HG03571 (cell line): Measurements from ENCODE around the gene SYT1.

ENCODE experiments used
- ATAC-seq: cut with Tn5 transposase; IDR thresholded peaks from one replicate; pipeline ENCODE4 v1.9.1; 2021; ENCODE audit not compliant: unreplicated experiment

SYT1 gene

GRCh38 chr12:79275631-79276030, 411.1 kb downstream of the SYT1 start:
- ATAC-seq = no peak

GRCh38 chr12:79283364-79283763, 418.8 kb downstream of the SYT1 start:
- ATAC-seq = no peak

- no peak for ATAC-seq
Measured at GRCh38 chr12:79288911-79289310, 424.3 kb downstream of the SYT1 start.

GRCh38 chr12:79291711-79292110, 427.1 kb downstream of the SYT1 start:
- no peak for ATAC-seq

DNA sequence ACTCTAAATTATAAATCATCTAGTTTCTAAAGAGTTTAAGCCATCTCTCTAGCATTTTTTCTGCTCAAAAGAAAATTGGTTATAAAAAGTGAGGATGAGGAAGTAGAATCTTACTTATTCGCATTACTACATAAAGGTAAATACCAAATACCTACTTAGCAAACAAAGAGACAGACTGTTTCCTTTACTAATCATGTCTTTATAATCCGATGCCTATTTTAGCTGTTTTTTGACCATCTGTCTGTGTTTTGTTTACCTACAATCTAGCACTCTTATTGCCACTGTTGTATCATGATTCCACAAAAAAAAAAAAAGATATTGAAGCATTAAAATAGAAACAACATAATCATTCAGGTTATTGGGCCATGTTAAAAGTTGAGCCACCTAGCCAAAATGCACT, 430.0 kb downstream of the SYT1 start:
- no peak for ATAC-seq

DNA sequence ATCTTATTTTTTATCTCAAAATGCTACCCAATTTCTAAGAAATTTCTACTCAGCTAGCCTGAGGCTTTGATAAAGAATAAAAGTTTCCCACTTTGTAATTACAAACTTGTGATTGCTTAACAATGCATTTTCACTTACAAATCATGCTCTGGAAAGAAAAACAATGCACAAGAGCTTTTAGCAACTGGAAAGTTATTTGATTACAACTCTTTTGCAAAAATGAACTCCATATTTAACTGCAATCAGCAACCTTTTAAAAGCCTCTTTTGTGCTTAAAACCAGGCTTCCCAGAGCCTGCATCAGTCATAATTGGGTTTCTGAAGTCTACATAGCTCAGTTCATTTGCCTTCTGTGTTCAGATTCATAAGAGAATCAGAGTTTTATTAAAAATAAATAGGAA, 431.0 kb downstream of the SYT1 start:
- ATAC-seq = no peak

DNA sequence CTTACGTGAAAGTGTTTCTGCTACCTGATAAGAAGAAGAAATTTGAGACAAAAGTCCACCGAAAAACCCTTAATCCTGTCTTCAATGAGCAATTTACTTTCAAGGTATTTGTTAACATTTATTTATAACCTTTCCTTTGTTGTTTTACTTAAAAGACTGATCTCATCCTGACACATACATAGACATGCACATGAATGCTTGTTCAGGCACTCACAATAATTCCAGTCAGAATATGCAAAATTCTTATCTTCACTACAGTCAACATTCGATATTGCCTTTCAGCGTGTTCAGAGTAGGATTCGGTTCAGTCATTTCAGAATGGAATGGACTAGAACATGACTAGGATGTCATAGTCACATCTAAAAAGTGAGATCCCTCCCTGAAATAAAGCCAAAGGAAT, 431.6 kb downstream of the SYT1 start:
- no peak for ATAC-seq

DNA sequence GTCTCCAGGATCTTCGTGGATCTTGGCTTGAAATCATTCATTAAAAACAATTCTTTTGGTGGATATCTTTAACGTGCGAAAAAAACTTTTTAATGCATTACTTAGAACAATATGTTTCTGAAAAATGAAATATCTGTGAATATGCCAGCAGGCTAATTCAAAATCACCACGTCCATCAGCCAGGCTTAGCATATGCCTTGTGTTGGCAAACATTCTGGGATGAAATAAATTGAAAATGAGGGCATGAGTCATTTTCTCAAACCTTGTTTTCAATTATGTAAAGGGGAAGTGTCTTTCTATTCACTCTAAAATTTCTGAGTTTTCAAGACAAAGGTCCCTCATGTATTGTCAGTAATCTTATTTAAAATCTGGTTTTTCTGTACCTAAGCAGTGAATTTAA, 432.3 kb downstream of the SYT1 start:
- no peak for ATAC-seq

GRCh38 chr12:79298506-79298905, 433.9 kb downstream of the SYT1 start:
- no peak for ATAC-seq

GRCh38 chr12:79299447-79300198, 435.0 kb downstream of the SYT1 start:
- no peak for ATAC-seq

DNA sequence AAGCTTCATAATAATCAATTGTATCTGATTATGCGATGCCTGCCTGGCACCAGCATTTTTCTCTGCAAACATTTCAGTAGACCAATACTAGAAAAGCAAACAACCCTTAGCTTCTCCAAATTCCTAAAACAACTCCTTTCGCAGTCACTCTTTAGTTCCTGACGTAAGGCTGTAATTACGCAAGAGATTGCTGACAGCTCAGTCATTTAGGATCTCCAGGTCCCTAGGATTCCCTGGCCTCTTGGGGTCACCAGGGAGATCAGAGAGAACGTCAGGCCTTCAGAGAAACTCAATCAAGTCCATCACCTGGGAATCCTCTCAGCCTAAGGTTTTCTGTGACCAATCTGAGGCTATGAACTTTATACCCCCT, 435.6 kb downstream of the SYT1 start:
- ATAC-seq = no peak

DNA sequence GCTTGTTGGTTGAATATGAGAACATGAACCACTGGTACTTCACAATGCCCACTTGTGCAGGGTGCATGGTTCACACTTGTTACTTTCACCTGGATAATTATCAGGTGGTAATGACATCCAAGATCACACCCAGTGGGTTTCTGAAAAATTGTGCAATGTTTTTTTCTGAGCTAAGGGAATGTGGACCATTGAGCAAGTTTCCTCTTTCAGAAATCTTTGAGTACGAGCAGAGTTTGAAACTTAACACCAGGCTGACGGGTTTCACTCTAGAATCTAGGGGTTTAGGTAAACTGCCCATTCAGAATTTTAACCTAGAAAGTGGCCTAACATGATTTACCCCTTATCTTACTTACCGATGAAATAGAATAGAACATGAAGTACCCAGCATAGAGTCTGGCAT, 436.6 kb downstream of the SYT1 start:
- ATAC-seq = no peak

GRCh38 chr12:79302162-79302814, 437.7 kb downstream of the SYT1 start:
- ATAC-seq = no peak

- ATAC-seq = no peak
Measured at GRCh38 chr12:79307340-79307739, 442.8 kb downstream of the SYT1 start.

DNA sequence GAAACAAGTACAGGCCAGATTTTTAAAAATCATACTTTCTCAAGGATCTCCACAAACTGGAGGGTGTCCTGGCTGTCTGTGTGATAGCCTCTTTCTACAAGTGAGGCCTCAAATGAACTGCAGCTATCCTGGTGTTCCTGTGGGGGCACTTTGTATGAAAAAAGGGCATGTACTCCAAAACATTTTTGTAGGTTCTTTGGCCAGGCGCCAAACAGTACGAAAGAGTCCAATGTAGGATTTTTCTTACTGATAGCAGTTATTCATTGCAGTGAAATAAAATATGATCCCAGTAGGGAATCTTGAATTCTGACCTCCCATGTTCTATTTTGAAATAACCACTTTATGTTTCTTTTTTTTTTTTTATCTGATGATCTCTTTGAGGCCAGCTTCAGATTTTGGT, 444.5 kb downstream of the SYT1 start:
- ATAC-seq = no peak

DNA sequence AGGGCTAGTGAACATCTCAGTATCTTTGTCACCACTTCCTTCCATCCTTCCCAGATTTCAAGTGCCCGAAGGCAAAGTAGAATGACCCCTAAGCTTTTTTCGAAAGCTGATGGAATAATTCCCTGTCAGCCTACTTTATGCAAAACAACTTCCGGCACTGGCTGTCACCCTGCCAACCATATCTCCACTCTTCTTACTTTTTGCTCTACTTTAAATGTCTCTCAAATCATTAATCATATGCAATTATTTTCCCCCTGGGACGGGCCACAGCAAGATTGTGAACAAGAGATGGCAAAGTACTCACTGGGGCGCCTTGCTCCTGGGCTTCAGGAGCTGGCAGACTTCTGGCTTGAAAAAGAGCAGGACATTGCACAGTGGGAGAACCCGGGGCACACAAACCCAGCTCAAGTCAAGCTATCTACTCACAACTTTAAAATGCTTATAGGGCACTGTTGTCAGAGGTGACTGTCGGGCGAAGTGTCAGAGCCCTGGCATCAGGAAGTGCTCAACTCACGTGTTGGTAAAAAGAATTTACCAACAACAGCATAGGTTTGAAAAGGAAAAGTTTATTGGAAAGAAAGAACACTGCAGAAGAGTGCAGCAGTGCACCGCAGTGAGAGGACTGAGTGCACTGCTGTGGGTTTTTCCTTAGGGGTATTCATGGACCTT, 452.7 kb downstream of the SYT1 start:
- ATAC-seq = no peak

- ATAC-seq = no peak
Measured at GRCh38 chr12:79322905-79323304, 458.3 kb downstream of the SYT1 start.

- no peak for ATAC-seq
Measured at GRCh38 chr12:79324571-79324970, 460.0 kb downstream of the SYT1 start.

- ATAC-seq = no peak
Measured at GRCh38 chr12:79326222-79326621, 461.6 kb downstream of the SYT1 start.

DNA sequence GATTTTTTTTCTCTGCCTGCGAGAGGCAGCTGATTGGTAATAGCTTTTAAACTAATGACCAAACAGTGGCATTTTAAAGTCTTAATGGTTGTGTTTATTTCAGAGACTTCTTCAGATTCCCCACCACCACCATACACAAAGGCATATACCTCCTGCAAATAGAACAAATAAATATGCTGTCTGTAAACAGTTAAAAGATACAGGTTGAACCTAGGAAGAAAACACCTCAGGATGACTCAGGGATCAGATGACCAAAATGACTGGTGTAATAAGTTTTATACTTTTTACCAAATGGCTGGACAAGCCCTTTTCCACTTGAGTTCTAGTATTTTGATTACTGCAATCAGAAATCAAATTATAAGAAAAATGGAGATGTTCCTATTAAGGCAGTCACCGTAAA, 462.1 kb downstream of the SYT1 start:
- no peak for ATAC-seq

GRCh38 chr12:79327465-79327864, 462.9 kb downstream of the SYT1 start:
- ATAC-seq = no peak

DNA sequence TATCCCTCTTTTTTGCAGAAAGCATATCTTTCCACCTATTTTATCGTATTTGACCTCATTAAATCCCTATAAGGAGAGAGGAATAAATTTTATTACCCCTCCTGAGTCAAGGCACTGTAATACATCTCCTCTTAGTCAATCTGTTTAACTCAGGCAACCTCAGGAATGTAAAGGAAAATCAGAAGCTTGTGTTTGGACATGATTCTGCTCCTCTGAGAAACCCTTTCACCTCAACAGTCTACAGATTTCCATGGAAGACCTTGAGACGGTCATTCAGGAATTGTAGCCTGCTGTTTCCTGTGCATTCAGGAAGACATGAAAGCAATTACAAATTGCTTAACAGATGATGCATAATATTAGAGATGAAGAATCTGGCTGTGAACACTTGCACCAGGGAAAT, 465.4 kb downstream of the SYT1 start:
- ATAC-seq = no peak
